Hematopoietic multipotent progenitor cell treated with erythropoietin and hydrocortisone succinate and interleukin-3 and kit ligand, for 15 days (in vitro differentiated cells): Measurements from ENCODE around the gene DNASE1L2.

Experiments used
- DNase-seq: peaks from one replicate; pipeline ENCODE4 v3.0.0-alpha.2; 2015; ENCODE audit warnings: low spot score

DNASE1L2 gene

GRCh38 chr16:2270588-2271470, 34.6 kb downstream of the DNASE1L2 start:
- no peak for DNase-seq

GRCh38 chr16:2271848-2272461, 35.7 kb downstream of the DNASE1L2 start:
- DNase-seq, result no peak

- no peak for DNase-seq
Measured at GRCh38 chr16:2273484-2273883, 37.2 kb downstream of the DNASE1L2 start.

GRCh38 chr16:2273931-2274330, 37.7 kb downstream of the DNASE1L2 start:
- DNase-seq, result no peak

GRCh38 chr16:2275476-2276367, 39.5 kb downstream of the DNASE1L2 start:
- DNase-seq, result no peak

GRCh38 chr16:2276368-2277195, 40.3 kb downstream of the DNASE1L2 start:
- DNase-seq, result no peak

- no peak for DNase-seq
Measured at GRCh38 chr16:2277466-2278271, 41.4 kb downstream of the DNASE1L2 start.

GRCh38 chr16:2278272-2278608, 42.0 kb downstream of the DNASE1L2 start:
- DNase-seq, result no peak

- no peak for DNase-seq
Measured at GRCh38 chr16:2278956-2279800, 42.9 kb downstream of the DNASE1L2 start.

GRCh38 chr16:2280461-2280860, 44.2 kb downstream of the DNASE1L2 start:
- no peak for DNase-seq

GRCh38 chr16:2280981-2281542, 44.8 kb downstream of the DNASE1L2 start:
- DNase-seq, result no peak

GRCh38 chr16:2282262-2282661, 46.0 kb downstream of the DNASE1L2 start:
- no peak for DNase-seq

- DNase-seq, result no peak
Measured at GRCh38 chr16:2282866-2283555, 46.8 kb downstream of the DNASE1L2 start.

GRCh38 chr16:2284001-2284770, 47.9 kb downstream of the DNASE1L2 start:
- no peak for DNase-seq

- no peak for DNase-seq
Measured at GRCh38 chr16:2284797-2285576, 48.7 kb downstream of the DNASE1L2 start.

GRCh38 chr16:2285731-2286191, 49.5 kb downstream of the DNASE1L2 start:
- no peak for DNase-seq

- DNase-seq, result no peak
Measured at GRCh38 chr16:2286550-2286949, 50.3 kb downstream of the DNASE1L2 start.
